ENCODE results near the gene ANKRD35. TPM values are rescaled to one million over a fixed set of nuclear protein-coding genes. Genes with fewer than 3 reads are reported as not detected.
"Not testable (repeated sequence)": the region's sequence is repeated elsewhere in the genome, so short reads cannot be mapped to it uniquely, and the experiment has no call there.

The ANKRD35 gene, protein sequence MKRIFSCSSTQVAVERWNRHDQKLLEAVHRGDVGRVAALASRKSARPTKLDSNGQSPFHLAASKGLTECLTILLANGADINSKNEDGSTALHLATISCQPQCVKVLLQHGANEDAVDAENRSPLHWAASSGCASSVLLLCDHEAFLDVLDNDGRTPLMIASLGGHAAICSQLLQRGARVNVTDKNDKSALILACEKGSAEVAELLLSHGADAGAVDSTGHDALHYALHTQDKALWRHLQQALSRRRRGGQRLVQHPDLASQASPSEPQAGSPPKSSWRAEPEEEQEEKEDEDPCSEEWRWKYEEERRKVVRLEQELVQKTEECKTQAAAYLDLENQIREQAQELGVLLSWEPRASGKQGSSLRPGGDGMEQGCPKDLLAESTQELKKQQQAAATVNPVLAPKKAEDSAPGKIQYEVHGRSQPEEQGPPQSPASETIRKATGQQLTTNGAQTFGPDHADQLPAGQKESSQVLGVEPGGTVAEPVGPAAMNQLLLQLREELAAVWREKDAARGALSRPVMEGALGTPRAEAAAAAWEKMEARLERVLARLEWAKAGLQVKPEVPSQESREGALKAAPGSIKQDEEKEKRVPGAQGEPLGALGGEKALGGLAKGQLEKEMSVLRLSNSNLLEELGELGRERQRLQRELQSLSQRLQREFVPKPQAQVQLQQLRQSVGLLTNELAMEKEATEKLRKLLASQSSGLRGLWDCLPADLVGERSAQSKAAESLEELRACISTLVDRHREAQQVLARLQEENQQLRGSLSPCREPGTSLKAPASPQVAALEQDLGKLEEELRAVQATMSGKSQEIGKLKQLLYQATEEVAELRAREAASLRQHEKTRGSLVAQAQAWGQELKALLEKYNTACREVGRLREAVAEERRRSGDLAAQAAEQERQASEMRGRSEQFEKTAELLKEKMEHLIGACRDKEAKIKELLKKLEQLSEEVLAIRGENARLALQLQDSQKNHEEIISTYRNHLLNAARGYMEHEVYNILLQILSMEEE
- polyA plus RNA-seq (0.08 to 1.3 TPM (median 0.46 TPM) in 3 replicates), polyA minus RNA-seq (0.16 to 0.56 TPM in 2 of 3 replicates, not detected in the other)
- 9.6 TPM for polyA plus RNA-seq (2011; ENCODE audit: low read depth)
- polyA plus RNA-seq (2011; cell fraction: cytosol; rRNA removed) = 0.15 and 0.27 TPM in 2 replicates
- polyA plus RNA-seq (2011; cell fraction: nucleus; rRNA removed) = 0.70 and 0.85 TPM in 2 replicates
- 0.13 and 8.2 TPM in 2 replicates for polyA plus RNA-seq (2012; ENCODE audit: low replicate concordance)
- polyA minus RNA-seq (2011; cell fraction: cytosol; rRNA and poly(A)+ RNA removed) = not detected
- 0.21 and 0.62 TPM in 2 replicates for polyA minus RNA-seq (2011; cell fraction: nucleus; rRNA and poly(A)+ RNA removed)

DNA sequence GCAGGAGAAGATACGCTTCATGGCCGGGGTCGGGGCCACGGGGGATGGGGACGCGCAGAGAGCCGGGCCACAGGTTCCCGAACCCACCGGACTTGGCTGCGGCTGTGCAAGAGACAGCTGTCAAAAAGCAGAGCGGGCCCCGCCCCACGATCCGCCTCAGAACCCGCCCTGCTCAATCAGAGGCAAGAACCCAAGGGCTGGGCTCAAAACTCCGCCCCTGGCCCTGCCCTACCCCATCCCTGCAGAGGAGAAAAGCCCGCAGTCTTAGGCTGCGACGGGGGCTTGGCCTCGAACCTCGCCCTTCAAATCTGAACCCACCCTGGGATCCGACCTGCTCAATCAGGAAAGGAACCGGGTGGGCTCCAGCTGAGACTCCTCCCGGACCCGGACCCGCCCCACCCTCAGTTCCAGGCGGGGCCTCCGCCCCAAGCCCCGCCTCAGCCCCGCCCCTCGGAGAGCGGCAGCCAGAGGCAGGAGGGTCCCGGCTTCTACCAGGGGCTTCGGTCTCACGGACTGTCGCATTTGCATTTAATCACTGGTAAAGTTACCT lies at the start of gene ANKRD35:
TSS of gene ANKRD35 (minus strand) at position 129 of the 550 bp plus-strand sequence. CDS start at position 21, 108 bp downstream.
- Histone ChIP-seq H3K27ac (ENCODE audit: control insufficient read depth, insufficient read depth, low read length) (no peak within 1 kb of the TSS), H3K9me1 (ENCODE audit: control insufficient read depth, extremely low read depth, insufficient read depth, low read length) (no peaks in the 10 kb centered on the region), H3K4me3 (ENCODE audit: control insufficient read depth in 2 of 3, extremely low read depth in 1 of 3, insufficient read depth in 2 of 3, low read depth in 1 of 3, low read length in 3 of 3) (peak within 1 kb of the TSS; percentile 50 to 76 (median 69)), H3K79me2 (ENCODE audit: control insufficient read depth, insufficient read depth, low read length) (no peaks in the 10 kb centered on the region), H3K27me3 (ENCODE audit: control insufficient read depth, extremely low read depth, insufficient read depth, low read length) (no peaks in the 10 kb centered on the region), H3K9me3 (ENCODE audit: control insufficient read depth, low read depth, low read length) (no peaks in the 10 kb centered on the region), H3K9ac (ENCODE audit: control insufficient read depth, extremely low read depth, insufficient read depth, low read length) (no peak within 1 kb of the TSS), H3K4me1 (ENCODE audit: control insufficient read depth, extremely low read depth, insufficient read depth, low read length) (peaks cover 10% of the 10 kb centered on the region), H2AFZ (ENCODE audit: control insufficient read depth, low read length) (peak within 1 kb of the TSS; percentile 95), H3K36me3 (ENCODE audit: control insufficient read depth in 2 of 2, extremely low read depth in 1 of 2, insufficient read depth in 2 of 2, low read length in 2 of 2) (no peaks in the 10 kb centered on the region), H4K20me1 (ENCODE audit: control insufficient read depth, extremely low read depth, insufficient read depth, low read length) (no peaks in the 10 kb centered on the region), H3K4me2 (ENCODE audit: control insufficient read depth, extremely low read depth, insufficient read depth, low read depth, low read length) (peak within 1 kb of the TSS; percentile 54)
- no peak for DNase-seq (ENCODE audit: low read depth, low spot score)
- dilution Hi-C loops (cut with MboI; ENCODE audit: extremely low pct_ligation_motif_present, low sequenced_read_pairs) = no loop called here
- FAIRE-seq = no peak
- TF ChIP-seq CTCF (optimal IDR thresholded peaks at IDR 0.05 in 1 of 3, IDR thresholded peaks at IDR 0.05 in 1 of 3, conservative IDR thresholded peaks at IDR 0.05 in 1 of 3; ENCODE audit: extremely low read depth in 1 of 3, insufficient read depth in 2 of 3, low read length in 3 of 3) = no peak
- no peak for TF ChIP-seq EZH2 (IDR thresholded peaks at IDR 0.05; ENCODE audit: low read length)

DNA sequence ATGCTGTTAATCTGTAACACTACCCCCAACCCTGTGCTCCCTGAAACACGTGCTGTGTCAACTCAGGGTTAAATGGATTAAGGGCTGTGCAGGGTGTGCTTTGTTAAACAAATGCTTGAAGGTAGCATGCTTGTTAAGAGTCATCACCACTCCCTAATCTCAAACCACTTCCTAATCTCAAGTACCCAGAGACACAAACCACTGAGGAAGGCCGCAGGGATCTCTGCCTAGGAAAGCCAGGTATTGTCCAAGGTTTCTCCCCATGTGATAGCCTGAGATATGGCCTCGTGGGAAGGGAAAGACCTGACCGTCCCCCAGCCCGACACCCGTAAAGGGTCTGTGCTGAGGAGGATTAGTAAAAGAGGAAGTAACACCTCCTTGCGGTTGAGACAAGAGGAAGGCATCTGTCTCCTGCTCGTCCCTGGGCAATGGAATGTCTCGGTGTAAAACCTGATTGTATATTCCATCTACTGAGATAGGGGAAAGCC lies 46.9 kb upstream of the ANKRD35 start:
- H3K27ac ChIP-seq (ENCODE audit: control insufficient read depth, insufficient read depth, low read length); DNase-seq (ENCODE audit: low read depth, low spot score); H3K9ac ChIP-seq (ENCODE audit: control insufficient read depth, extremely low read depth, insufficient read depth, low read length); H2AFZ ChIP-seq (ENCODE audit: control insufficient read depth, low read length); H3K79me2 ChIP-seq (ENCODE audit: control insufficient read depth, insufficient read depth, low read length); H3K9me3 ChIP-seq (ENCODE audit: control insufficient read depth, low read depth, low read length); H3K4me3 ChIP-seq (ENCODE audit: control insufficient read depth in 2 of 3, extremely low read depth in 1 of 3, insufficient read depth in 2 of 3, low read depth in 1 of 3, low read length in 3 of 3); H3K4me2 ChIP-seq (ENCODE audit: control insufficient read depth, extremely low read depth, insufficient read depth, low read depth, low read length); FAIRE-seq; H4K20me1 ChIP-seq (ENCODE audit: control insufficient read depth, extremely low read depth, insufficient read depth, low read length); H3K4me1 ChIP-seq (ENCODE audit: control insufficient read depth, extremely low read depth, insufficient read depth, low read length); dilution Hi-C loops (cut with MboI; ENCODE audit: extremely low pct_ligation_motif_present, low sequenced_read_pairs); H3K27me3 ChIP-seq (ENCODE audit: control insufficient read depth, extremely low read depth, insufficient read depth, low read length); H3K36me3 ChIP-seq (ENCODE audit: control insufficient read depth in 2 of 2, extremely low read depth in 1 of 2, insufficient read depth in 2 of 2, low read length in 2 of 2); H3K9me1 ChIP-seq (ENCODE audit: control insufficient read depth, extremely low read depth, insufficient read depth, low read length): not testable (repeated sequence)

Data from keratinocyte (primary cell).